SU-DHL-6 (cell line): ENCODE data around the gene PCBP1.

Experiments
- CTCF ChIP-seq: fragments of 200-600 bp; sonication (generic); IDR thresholded peaks from one replicate; pipeline ENCODE4 v1.5.1; 2017; ENCODE audit warnings: antibody characterized with exemption, mild to moderate bottlenecking, low read length, moderate library complexity; ENCODE audit not compliant: insufficient read depth, poor library complexity, severe bottlenecking
- EZH2phosphoT487 ChIP-seq: fragments of 200-600 bp; sonication (generic), shearing (Covaris generic); conservative IDR thresholded peaks from 2 replicates; pipeline ENCODE4 v1.6.1; 2018; ENCODE audit warnings: mild to moderate bottlenecking, antibody characterized with exemption, low read length, moderate library complexity, mixed read lengths

- TF ChIP-seq CTCF: no peak
- no peak for TF ChIP-seq EZH2phosphoT487
These were observed 46.4 kb downstream of the PCBP1 start for GRCh38 chr2:70133491-70134322.
